HepG2 (cell line): ENCODE results near the gene TSPAN31. TPM values are rescaled to one million over a fixed set of nuclear protein-coding genes. Genes with fewer than 3 reads are reported as not detected.

ENCODE experiments used
- BRCA1 ChIP-seq: sonication (generic); formaldehyde crosslinking; IDR thresholded peaks from 2 replicates; pipeline ENCODE4 v1.4.0; 2020; ENCODE audit warnings: missing genetic modification reagents
- CSRNP1 ChIP-seq: sonication (generic); formaldehyde crosslinking; IDR thresholded peaks from 2 replicates; pipeline ENCODE4 v1.8.1; 2023; ENCODE audit warnings: mild to moderate bottlenecking, missing genetic modification reagents
- ERF ChIP-seq: IDR thresholded peaks from 2 replicates; pipeline ENCODE4 v1.6.1; 2018; ENCODE audit warnings: missing biosample characterization, missing genetic modification reagents
- FOXK2 ChIP-seq: fragments of 450-650 bp; IDR thresholded peaks from 2 replicates; pipeline ENCODE4 v1.6.1; 2016
- HNRNPLL ChIP-seq: fragments of 200-400 bp; formaldehyde crosslinking; IDR thresholded peaks from 2 replicates; pipeline ENCODE4 v1.6.1; 2017; ENCODE audit warnings: mild to moderate bottlenecking, low read depth, low read length; ENCODE audit not compliant: poor library complexity, severe bottlenecking
- HNRNPUL1 ChIP-seq: fragments of 200-400 bp; formaldehyde crosslinking; IDR thresholded peaks from 2 replicates; pipeline ENCODE4 v1.6.1; 2017; ENCODE audit warnings: low read depth, mild to moderate bottlenecking, low read length, moderate library complexity
- KAT7 ChIP-seq: IDR thresholded peaks from 2 replicates; pipeline ENCODE4 v1.6.1; 2018; ENCODE audit warnings: borderline replicate concordance, missing compliant biosample characterization
- LRRFIP1 ChIP-seq: sonication (generic); formaldehyde crosslinking; conservative IDR thresholded peaks from 2 replicates; pipeline ENCODE4 v1.4.0; 2020; ENCODE audit warnings: missing genetic modification reagents
- NCOR1 ChIP-seq: fragments of 200-600 bp; sonication (generic); IDR thresholded peaks from 2 replicates; pipeline ENCODE4 v1.7.0; 2017; ENCODE audit warnings: antibody characterized with exemption, low read length, borderline replicate concordance
- PAF1 ChIP-seq: IDR thresholded peaks from 2 replicates; pipeline ENCODE4 v1.6.1; 2016; ENCODE audit warnings: missing genetic modification reagents, missing compliant biosample characterization
- PITX1 ChIP-seq: sonication (generic); formaldehyde crosslinking; IDR thresholded peaks from 2 replicates; pipeline ENCODE4 v1.5.1; 2020; ENCODE audit warnings: mild to moderate bottlenecking, missing genetic modification reagents
- PPARG ChIP-seq: conservative IDR thresholded peaks from 2 replicates; pipeline ENCODE4 v1.6.1; 2016; ENCODE audit warnings: missing biosample characterization, missing genetic modification reagents
- PRMT3 ChIP-seq: sonication (generic); formaldehyde crosslinking; IDR thresholded peaks from 2 replicates; pipeline ENCODE4 v1.8.1; 2022; ENCODE audit warnings: low read depth, mild to moderate bottlenecking, moderate library complexity, missing genetic modification reagents, borderline replicate concordance
- RXRB ChIP-seq: IDR thresholded peaks from 2 replicates; pipeline ENCODE4 v1.6.1; 2016; ENCODE audit warnings: borderline replicate concordance, missing genetic modification reagents, missing compliant biosample characterization
- TCF7L2 ChIP-seq: IDR thresholded peaks from 2 replicates; pipeline ENCODE4 v1.6.1; 2011; ENCODE audit warnings: mild to moderate bottlenecking, low read depth, low read length, moderate library complexity
- ZFP36 ChIP-seq: fragments of 150-350 bp; IDR thresholded peaks from 2 replicates; pipeline ENCODE4 v1.6.1; 2018; ENCODE audit warnings: borderline replicate concordance, low read length, low read depth; ENCODE audit not compliant: partially characterized antibody
- ZNF235 ChIP-seq: sonication (generic); formaldehyde crosslinking; IDR thresholded peaks from 2 replicates; pipeline ENCODE4 v1.8.1; 2023; ENCODE audit warnings: mild to moderate bottlenecking, missing genetic modification reagents, borderline replicate concordance
- ZNF260 ChIP-seq: sonication (generic); formaldehyde crosslinking; IDR thresholded peaks from 2 replicates; pipeline ENCODE4 v1.4.0; 2020; ENCODE audit warnings: missing genetic modification reagents, low read depth, mild to moderate bottlenecking, borderline replicate concordance
- ZNF558 ChIP-seq: sonication (generic); formaldehyde crosslinking; IDR thresholded peaks from 2 replicates; pipeline ENCODE4 v1.9.0; 2022; ENCODE audit warnings: mild to moderate bottlenecking, missing genetic modification reagents, borderline replicate concordance
- ZNF713 ChIP-seq: sonication (generic); formaldehyde crosslinking; IDR thresholded peaks from 2 replicates; pipeline ENCODE4 v1.4.0; 2020; ENCODE audit warnings: mild to moderate bottlenecking, missing genetic modification reagents
- ZNF773 ChIP-seq: sonication (generic); formaldehyde crosslinking; IDR thresholded peaks from 2 replicates; pipeline ENCODE4 v1.4.0; 2020; ENCODE audit warnings: missing genetic modification reagents, borderline replicate concordance
- ZNF878 ChIP-seq: sonication (generic); formaldehyde crosslinking; IDR thresholded peaks from 2 replicates; pipeline ENCODE4 v1.8.1; 2023; ENCODE audit warnings: mild to moderate bottlenecking, missing genetic modification reagents, moderate library complexity
- ZNF883 ChIP-seq: sonication (generic); formaldehyde crosslinking; IDR thresholded peaks from 2 replicates; pipeline ENCODE4 v1.5.1; 2020; ENCODE audit warnings: mild to moderate bottlenecking, missing genetic modification reagents; ENCODE audit errors: not compliant biosample characterization
- ZNF891 ChIP-seq: sonication (generic); formaldehyde crosslinking; IDR thresholded peaks from 2 replicates; pipeline ENCODE4 v1.5.0; 2020; ENCODE audit warnings: mild to moderate bottlenecking, missing genetic modification reagents
- ZSCAN21 ChIP-seq: sonication (generic); formaldehyde crosslinking; IDR thresholded peaks from 2 replicates; pipeline ENCODE4 v1.8.0; 2022; ENCODE audit warnings: mild to moderate bottlenecking, missing genetic modification reagents, moderate library complexity, borderline replicate concordance
- polyA plus RNA-seq, 8 experiments: library from polyadenylated mRNA; depleted of rRNA in 3 of 8; stranded (reverse) in 7 of 8; unstranded in 1 of 8; fragments of >200 nt; fragmentation: Illumina TruSeq in 4 of 8; extraction: Trizol in 4 of 8; gene quantifications; 2 replicates each; pipeline versions ENCODE4 v1.2.1 to v1.2.3, GENCODE V29; 2011 to 2016; ENCODE audit warnings: low read depth in 4 of 8, missing spikeins in 1 of 8, mixed read lengths in 1 of 8; ENCODE audit not compliant: insufficient read depth in 1 of 8
- total RNA-seq, 5 experiments: library from RNA; depleted of rRNA; stranded (reverse); fragments of >200 nt; fragmentation: Illumina TruSeq; extraction: Trizol; gene quantifications; 2 replicates each; pipeline ENCODE4 v1.2.3, GENCODE V29; 2016; ENCODE audit warnings: low read depth in 1 of 5

Gene TSPAN31
- total and polyA plus RNA-seq, 2 of the 13 experiments (the other 11 are each of a cell fraction or from before 2014, with no cell fraction given), result 10.4 to 24.6 TPM

GRCh38 chr12:57765003-57765697, 20.3 kb downstream of the TSPAN31 start (continued):
- TF ChIP-seq HNRNPUL1, result no peak
- no peak for TF ChIP-seq ZNF558
- TF ChIP-seq CSRNP1 (CRISPR knock-in tag), result no peak; the same call in 1 of the 2 replicates
- TF ChIP-seq TCF7L2, result no peak
- no peak for TF ChIP-seq FOXK2
- no peak for TF ChIP-seq ZNF878 (CRISPR knock-in tag)
- TF ChIP-seq PRMT3 (CRISPR knock-in tag), result no peak
- no peak for TF ChIP-seq ZFP36
- TF ChIP-seq KAT7 (CRISPR knock-in tag), result no peak
- TF ChIP-seq ZNF773 (CRISPR knock-in tag), result no peak
- no peak; the same call in 1 of the 2 replicates for TF ChIP-seq RXRB (CRISPR knock-in tag)
- peak; percentile 96 for TF ChIP-seq HNRNPLL
- no peak for TF ChIP-seq BRCA1
- 0 out of 2 replicates have a peak, but pooled peaks have one; percentile 39 for TF ChIP-seq PITX1 (CRISPR knock-in tag)
- no peak for TF ChIP-seq PAF1
- no peak for TF ChIP-seq ZNF260 (CRISPR knock-in tag)
- peak; percentile 78 for TF ChIP-seq ZNF891 (CRISPR knock-in tag)
- no peak for TF ChIP-seq ERF (CRISPR knock-in tag)
- no peak for TF ChIP-seq ZNF713 (CRISPR knock-in tag)
- TF ChIP-seq NCOR1, result no peak
- no peak for TF ChIP-seq ZNF883 (CRISPR knock-in tag)
- TF ChIP-seq ZNF235 (CRISPR knock-in tag), result no peak
- no peak for TF ChIP-seq LRRFIP1 (CRISPR knock-in tag)
- no peak; the same call in 1 of the 2 replicates for TF ChIP-seq ZSCAN21 (CRISPR knock-in tag)
- no peak for TF ChIP-seq PPARG (CRISPR knock-in tag)
